Mesenchymal stem cell (in vitro differentiated cells and primary cell): ENCODE measurements around the gene TSHZ3.
A peak's percentile ranks its signal among the peaks of the same experiment; 100 is the strongest.

Experiments used
- DNase-seq: peaks from one replicate; pipeline ENCODE4 v3.0.0-alpha.2; 2013
- H2AFZ ChIP-seq: one replicate; pipeline ENCODE4 v1.6.1; 2013; ENCODE audit warnings: low read depth, mild to moderate bottlenecking, control low read depth, inconsistent platforms, low read length, moderate library complexity
- H2AK5ac ChIP-seq: 2 replicates; pipeline ENCODE4 v1.6.1; 2013; ENCODE audit warnings: low read length, moderate library complexity, mild to moderate bottlenecking, inconsistent platforms; ENCODE audit not compliant: severe bottlenecking
- H2BK120ac ChIP-seq: one replicate; pipeline ENCODE4 v1.6.1; 2013; ENCODE audit warnings: low read depth, mild to moderate bottlenecking, inconsistent platforms, low read length, moderate library complexity
- H2BK12ac ChIP-seq, 2 experiments: one replicate each; pipeline ENCODE4 v1.6.1; 2013; ENCODE audit warnings: inconsistent platforms in 2 of 2, low read length in 2 of 2, mild to moderate bottlenecking in 2 of 2, moderate library complexity in 2 of 2, control low read depth in 1 of 2
- H2BK15ac ChIP-seq: one replicate; pipeline ENCODE4 v1.6.1; 2013; ENCODE audit warnings: mild to moderate bottlenecking, low read depth, inconsistent platforms; ENCODE audit not compliant: poor library complexity, severe bottlenecking
- H2BK5ac ChIP-seq: 2 replicates; pipeline ENCODE4 v1.6.1; 2013; ENCODE audit warnings: low read depth, mild to moderate bottlenecking, low read length, control low read depth, inconsistent platforms; ENCODE audit not compliant: poor library complexity, severe bottlenecking
- H3K14ac ChIP-seq, 2 experiments: one replicate each; pipeline ENCODE4 v1.6.1; 2013; ENCODE audit warnings: inconsistent platforms in 2 of 2, low read length in 2 of 2, control low read depth in 1 of 2, mild to moderate bottlenecking in 1 of 2, moderate library complexity in 1 of 2
- H3K18ac ChIP-seq, 2 experiments: one replicate each; pipeline ENCODE4 v1.6.1; 2013; ENCODE audit warnings: inconsistent platforms in 2 of 2, low read length in 2 of 2, control low read depth in 1 of 2, low read depth in 1 of 2, mild to moderate bottlenecking in 1 of 2
- H3K23ac ChIP-seq, 2 experiments: one replicate each; pipeline ENCODE4 v1.6.1; 2013; ENCODE audit warnings: inconsistent platforms in 2 of 2, low read length in 2 of 2, mild to moderate bottlenecking in 2 of 2, moderate library complexity in 2 of 2, control low read depth in 1 of 2
- H3K27ac ChIP-seq: 2 replicates; pipeline ENCODE4 v1.5.1; 2013; ENCODE audit warnings: mild to moderate bottlenecking, moderate library complexity, low read length, control low read depth, inconsistent platforms; ENCODE audit not compliant: poor library complexity, severe bottlenecking
- H3K27me3 ChIP-seq, 2 experiments: 2 replicates each; pipeline versions ENCODE4 v1.6.1 to v1.7.0; 2013; ENCODE audit warnings: low read length in 2 of 2, mild to moderate bottlenecking in 2 of 2, moderate library complexity in 2 of 2, control low read depth in 1 of 2, inconsistent platforms in 1 of 2; ENCODE audit not compliant: control insufficient read depth in 1 of 2, insufficient read depth in 1 of 2
- H3K36me3 ChIP-seq, 2 experiments: 2 replicates each; pipeline versions ENCODE4 v1.6.1 to v1.7.0; 2013; ENCODE audit warnings: low read length in 2 of 2, control low read depth in 1 of 2, inconsistent platforms in 1 of 2, low read depth in 1 of 2, mild to moderate bottlenecking in 1 of 2; ENCODE audit not compliant: insufficient read depth in 2 of 2, control insufficient read depth in 1 of 2
- H3K4ac ChIP-seq, 2 experiments: one replicate each; pipeline ENCODE4 v1.6.1; 2013; ENCODE audit warnings: inconsistent platforms in 2 of 2, low read length in 2 of 2, mild to moderate bottlenecking in 2 of 2, moderate library complexity in 2 of 2, control low read depth in 1 of 2, low read depth in 1 of 2
- H3K4me1 ChIP-seq: 2 replicates; pipeline ENCODE4 v1.6.1; 2013; ENCODE audit warnings: low read depth, low read length, control low read depth; ENCODE audit not compliant: control insufficient read depth, insufficient read depth
- H3K4me2 ChIP-seq: 2 replicates; pipeline ENCODE4 v1.6.1; 2013; ENCODE audit warnings: low read length, mild to moderate bottlenecking, inconsistent platforms; ENCODE audit not compliant: poor library complexity, severe bottlenecking
- H3K4me3 ChIP-seq, 2 experiments: 2 replicates each; pipeline versions ENCODE4 v1.5.1 to v1.7.0; 2013; ENCODE audit warnings: low read length in 2 of 2, mild to moderate bottlenecking in 2 of 2, control low read depth in 1 of 2, low read depth in 1 of 2; ENCODE audit not compliant: insufficient read depth in 1 of 2
- H3K79me1 ChIP-seq: replicated peaks from 2 replicates; pipeline ENCODE4 v1.6.1; 2013; ENCODE audit warnings: mild to moderate bottlenecking, control low read depth, low read length, inconsistent platforms; ENCODE audit not compliant: poor library complexity, severe bottlenecking
- H3K9ac ChIP-seq: 2 replicates; pipeline ENCODE4 v1.7.0; 2013; ENCODE audit warnings: mild to moderate bottlenecking, low read length, moderate library complexity
- H3K9me3 ChIP-seq: 2 replicates; pipeline ENCODE4 v1.7.0; 2013; ENCODE audit warnings: mild to moderate bottlenecking, low read length; ENCODE audit not compliant: control insufficient read depth
- H4K8ac ChIP-seq: one replicate; pipeline ENCODE4 v1.6.1; 2013; ENCODE audit warnings: inconsistent platforms, mild to moderate bottlenecking, low read length, moderate library complexity
- H4K91ac ChIP-seq: one replicate; pipeline ENCODE4 v1.6.1; 2013; ENCODE audit warnings: mild to moderate bottlenecking, low read length, inconsistent platforms
- WGBS: methylation state at CpG from one replicate; pipeline ENCODE4 v1.1.7; 2013; ENCODE audit warnings: mixed read lengths; 5-methylcytosine and 5-hydroxymethylcytosine counted together

Gene TSHZ3

GRCh38 chr19:31325342-31325741 lies 23.9 kb downstream of the TSHZ3 start:
- over 99% methylated on average over 11 of the region's 11 CpGs for WGBS
- peaks cover 33 to 47% of the 10 kb centered on the region in 2 experiments for H3K36me3 ChIP-seq
- H3K4ac ChIP-seq: no peak overlapping the region
- DNase-seq: no peak
- no peak overlapping the region for H2AK5ac ChIP-seq
- H3K23ac ChIP-seq: no peak overlapping the region
- no peak overlapping the region for H4K91ac ChIP-seq
- H2AFZ ChIP-seq: no peak overlapping the region
- peaks cover 11% of the 10 kb centered on the region for H3K4me1 ChIP-seq
- no peak overlapping the region for H2BK15ac ChIP-seq
- H4K8ac ChIP-seq: no peak overlapping the region
- H3K18ac ChIP-seq: peak overlapping the region in 1 of 2 experiments; percentile 18
- no peak overlapping the region for H3K14ac ChIP-seq
- no peak overlapping the region for H3K4me2 ChIP-seq
- H3K79me1 ChIP-seq: peaks cover 21% of the 10 kb centered on the region
- H2BK120ac ChIP-seq: no peak overlapping the region
- H3K27ac ChIP-seq: no peak overlapping the region
- no peak overlapping the region for H3K4me3 ChIP-seq
- no peak overlapping the region for H2BK5ac ChIP-seq
- H3K9me3 ChIP-seq: no peaks in the 10 kb centered on the region
- no peak overlapping the region for H3K9ac ChIP-seq
- H3K27me3 ChIP-seq: no peaks in the 10 kb centered on the region
- H2BK12ac ChIP-seq: no peak overlapping the region

GRCh38 chr19:31319465-31319864 lies 29.8 kb downstream of the TSHZ3 start:
- Histone ChIP-seq H3K23ac (no peak overlapping the region), H3K9ac (peak overlapping the region; percentile 0), H2BK5ac (no peak overlapping the region), H3K27ac (no peak overlapping the region), H3K79me1 (peaks cover 25% of the 10 kb centered on the region), H3K36me3 (peaks cover 22 to 31% of the 10 kb centered on the region in 2 experiments), H4K8ac (no peak overlapping the region), H2BK12ac (no peak overlapping the region), H3K4me2 (no peak overlapping the region), H3K4me1 (peaks cover 15% of the 10 kb centered on the region), H3K27me3 (no peaks in the 10 kb centered on the region), H4K91ac (no peak overlapping the region), H2AFZ (no peak overlapping the region), H3K9me3 (no peaks in the 10 kb centered on the region), H2BK120ac (no peak overlapping the region), H3K4me3 (no peak overlapping the region), H3K4ac (no peak overlapping the region), H2AK5ac (no peak overlapping the region), H3K14ac (no peak overlapping the region), H3K18ac (peak overlapping the region in 1 of 2 experiments; percentile 5), H2BK15ac (no peak overlapping the region)
- DNase-seq: peak; percentile 30
- 60% methylated on average over 2 of the region's 3 CpGs for WGBS

GRCh38 chr19:31318790-31319425 lies 30.3 kb downstream of the TSHZ3 start:
- Histone ChIP-seq H3K4me1 (peaks cover 17% of the 10 kb centered on the region), H3K79me1 (peaks cover 26% of the 10 kb centered on the region), H4K91ac (no peak overlapping the region), H2BK15ac (no peak overlapping the region), H3K23ac (no peak overlapping the region), H3K9ac (no peak overlapping the region), H2BK120ac (no peak overlapping the region), H3K18ac (no peak overlapping the region), H3K14ac (no peak overlapping the region), H2BK12ac (no peak overlapping the region), H3K4me2 (no peak overlapping the region), H2AK5ac (no peak overlapping the region), H3K4ac (no peak overlapping the region), H2AFZ (no peak overlapping the region), H3K9me3 (no peaks in the 10 kb centered on the region), H3K4me3 (no peak overlapping the region), H3K36me3 (peaks cover 26 to 28% of the 10 kb centered on the region in 2 experiments), H3K27me3 (no peaks in the 10 kb centered on the region), H2BK5ac (no peak overlapping the region), H3K27ac (no peak overlapping the region), H4K8ac (no peak overlapping the region)
- WGBS: 80% methylated on average over 4 of the region's 6 CpGs
- no peak for DNase-seq

- DNase-seq: no peak
- 83% methylated on average over 11 of the region's 11 CpGs for WGBS
- Histone ChIP-seq H4K8ac (peak overlapping the region; percentile 41), H3K9me3 (no peaks in the 10 kb centered on the region), H3K79me1 (peaks cover 30% of the 10 kb centered on the region), H3K36me3 (peaks cover 31 to 34% of the 10 kb centered on the region in 2 experiments), H3K14ac (peak overlapping the region in 1 of 2 experiments; percentile 44), H3K27ac (no peak overlapping the region), H3K9ac (peak overlapping the region; percentile 91), H4K91ac (peak overlapping the region; percentile 52), H2BK5ac (no peak overlapping the region), H3K4me2 (no peak overlapping the region), H3K23ac (no peak overlapping the region), H3K4ac (peak overlapping the region; percentile 20 to 37), H2BK12ac (peak overlapping the region; percentile 60 to 87), H3K27me3 (no peaks in the 10 kb centered on the region), H2AFZ (no peak overlapping the region), H2BK120ac (peak overlapping the region; percentile 4), H2AK5ac (no peak overlapping the region), H3K4me3 (peak overlapping the region in 1 of 2 experiments; percentile 70), H3K4me1 (peaks cover 17% of the 10 kb centered on the region), H2BK15ac (peak overlapping the region; percentile 2), H3K18ac (peak overlapping the region; percentile 22 to 40)
Observed at GRCh38 chr19:31317570-31317969, 31.7 kb downstream of the TSHZ3 start.
